ENCODE measurements around the gene ZSWIM6. TPM values are rescaled to one million over a fixed set of nuclear protein-coding genes. Genes with fewer than 3 reads are reported as not detected.
A peak's percentile ranks its signal among the peaks of the same experiment; 100 is the strongest.

The ZSWIM6 gene
- polyA plus RNA-seq, 2 of the 4 experiments (the other 2 are of a cell fraction): 8.9 to 18.0 TPM

DNA sequence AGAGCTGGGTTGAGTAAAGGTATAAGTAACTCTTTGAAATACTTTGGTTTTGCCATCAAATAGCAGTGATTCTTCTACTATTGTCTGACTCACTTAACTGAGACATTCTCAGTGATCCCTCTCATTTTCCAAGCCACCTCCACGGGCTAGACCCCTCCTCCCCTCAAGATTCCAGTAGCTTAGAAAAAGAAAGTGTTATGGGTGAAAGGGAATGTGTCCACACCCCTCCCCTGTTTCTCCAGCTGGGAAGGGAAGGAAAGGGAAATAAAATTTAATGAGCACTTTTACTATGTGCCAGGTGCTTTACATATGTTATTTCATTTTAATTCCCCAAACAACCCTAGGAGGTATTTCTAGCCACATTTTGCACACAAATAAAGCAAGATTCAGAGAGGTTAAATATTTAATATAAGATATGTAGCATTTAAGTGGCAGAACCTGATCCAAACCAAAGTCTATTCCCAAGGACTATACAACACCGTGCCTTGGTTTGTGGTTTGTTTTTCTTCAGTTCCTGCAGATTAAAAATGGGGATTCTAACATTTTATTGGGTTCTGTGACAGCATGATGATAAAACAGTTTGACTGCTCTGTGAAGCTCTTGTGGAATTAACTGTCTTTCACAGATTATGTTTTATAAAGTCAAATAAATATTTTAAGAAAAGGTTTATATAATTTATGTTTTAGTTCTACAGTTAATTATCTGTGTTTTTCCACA, 135.9 kb downstream of the ZSWIM6 start:
- Histone ChIP-seq H3K4me2 (peak overlapping the region; percentile 73), H3K9me3 (peaks cover 6% of the 10 kb centered on the region; the same call in 2 of the 3 replicates), H3K4me3 (no peak overlapping the region), H3K27ac (peak overlapping the region; percentile 28 to 76; a peak in 4 of 6 replicates), H3K4me1 (peaks cover 59% of the 10 kb centered on the region)
- DNase-seq (ENCODE audit: low read depth in 1 of 2, low spot score in 1 of 2) (no peak), FAIRE-seq (peak; percentile 7), ATAC-seq (peak; percentile 62 to 69; a peak in 5 of 6 replicates)
- no peak for TF ChIP-seq TFCP2L1 (CRISPR knock-in tag; IDR thresholded peaks at IDR 0.05)
- no peak for TF ChIP-seq CBX2 (IDR thresholded peaks at IDR 0.05; ENCODE audit: borderline replicate concordance, low read depth)
- no peak for TF ChIP-seq CTCF (IDR thresholded peaks at IDR 0.05)
- TF ChIP-seq EP300 (IDR thresholded peaks at IDR 0.05): no peak
- no peak for TF ChIP-seq BHLHE40 (IDR thresholded peaks at IDR 0.05; ENCODE audit: low read depth, low read length)
- no peak for TF ChIP-seq EHF (CRISPR knock-in tag; IDR thresholded peaks at IDR 0.05)
- no peak for TF ChIP-seq ZNF302 (CRISPR knock-in tag; IDR thresholded peaks at IDR 0.05)
- TF ChIP-seq NFE2L2 (conservative IDR thresholded peaks at IDR 0.05; ENCODE audit: low read length): no peak
- no peak for TF ChIP-seq RARB (CRISPR knock-in tag; IDR thresholded peaks at IDR 0.05)
- TF ChIP-seq ZC3H11A (IDR thresholded peaks at IDR 0.05): no peak
- no peak for TF ChIP-seq RNF2 (IDR thresholded peaks at IDR 0.05; ENCODE audit: borderline replicate concordance, low read depth)
- TF ChIP-seq HOXB13 (CRISPR knock-in tag; IDR thresholded peaks at IDR 0.05; ENCODE audit: low read depth): no peak
- TF ChIP-seq GATA3 (IDR thresholded peaks at IDR 0.05; ENCODE audit: borderline replicate concordance): no peak
- TF ChIP-seq, protein P1, sequence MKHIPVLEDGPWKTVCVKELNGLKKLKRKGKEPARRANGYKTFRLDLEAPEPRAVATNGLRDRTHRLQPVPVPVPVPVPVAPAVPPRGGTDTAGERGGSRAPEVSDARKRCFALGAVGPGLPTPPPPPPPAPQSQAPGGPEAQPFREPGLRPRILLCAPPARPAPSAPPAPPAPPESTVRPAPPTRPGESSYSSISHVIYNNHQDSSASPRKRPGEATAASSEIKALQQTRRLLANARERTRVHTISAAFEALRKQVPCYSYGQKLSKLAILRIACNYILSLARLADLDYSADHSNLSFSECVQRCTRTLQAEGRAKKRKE (CRISPR knock-in tag; IDR thresholded peaks at IDR 0.05; ENCODE audit: low read depth): no peak
- ChIA-PET POLR2A (no interaction called here), CTCF (interaction anchor here (1.0 to 2.1 kb wide), 4 partner anchors 9 to 190 kb away, joined by 3 to 6 read pairs (median 4); no protein-coding TSS in a partner anchor)
- WGBS (ENCODE audit: missing lambda C conversion rate): 33% methylated on average over 2 of the region's 2 CpGs

- Histone ChIP-seq H3K4me1 (peaks cover 55% of the 10 kb centered on the region), H3K4me2 (peak overlapping the region; percentile 73), H3K27ac (peak overlapping the region in 1 of 2 experiments; percentile 76; a peak in 3 of 6 replicates), H3K4me3 (no peak overlapping the region), H3K9me3 (peaks cover 6% of the 10 kb centered on the region; the same call in 2 of the 3 replicates)
- POLR2A ChIA-PET: no interaction called here
- DNase-seq (ENCODE audit: low read depth in 1 of 2, low spot score in 1 of 2) (peak in 1 of 2 experiments; percentile 25), ATAC-seq (0 out of 6 replicates have a peak, but pooled peaks of 1 of the 2 experiments have one; percentile 16), FAIRE-seq (no peak)
- TF ChIP-seq, protein P2, sequence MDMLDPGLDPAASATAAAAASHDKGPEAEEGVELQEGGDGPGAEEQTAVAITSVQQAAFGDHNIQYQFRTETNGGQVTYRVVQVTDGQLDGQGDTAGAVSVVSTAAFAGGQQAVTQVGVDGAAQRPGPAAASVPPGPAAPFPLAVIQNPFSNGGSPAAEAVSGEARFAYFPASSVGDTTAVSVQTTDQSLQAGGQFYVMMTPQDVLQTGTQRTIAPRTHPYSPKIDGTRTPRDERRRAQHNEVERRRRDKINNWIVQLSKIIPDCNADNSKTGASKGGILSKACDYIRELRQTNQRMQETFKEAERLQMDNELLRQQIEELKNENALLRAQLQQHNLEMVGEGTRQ (IDR thresholded peaks at IDR 0.05): no peak
- TF ChIP-seq CTCF (IDR thresholded peaks at IDR 0.05): peak; percentile 16; the same call in 2 of the 3 replicates
- WGBS (ENCODE audit: missing lambda C conversion rate): 84% methylated on average over 2 of the region's 2 CpGs
- CTCF ChIA-PET: interaction anchor here (0.7 to 2.1 kb wide), 4 partner anchors 8 to 130 kb away, joined by 3 to 6 read pairs (median 3); no protein-coding TSS in a partner anchor
Observed at GRCh38 chr5:61468483-61468865, 136.4 kb downstream of the ZSWIM6 start.

DNA sequence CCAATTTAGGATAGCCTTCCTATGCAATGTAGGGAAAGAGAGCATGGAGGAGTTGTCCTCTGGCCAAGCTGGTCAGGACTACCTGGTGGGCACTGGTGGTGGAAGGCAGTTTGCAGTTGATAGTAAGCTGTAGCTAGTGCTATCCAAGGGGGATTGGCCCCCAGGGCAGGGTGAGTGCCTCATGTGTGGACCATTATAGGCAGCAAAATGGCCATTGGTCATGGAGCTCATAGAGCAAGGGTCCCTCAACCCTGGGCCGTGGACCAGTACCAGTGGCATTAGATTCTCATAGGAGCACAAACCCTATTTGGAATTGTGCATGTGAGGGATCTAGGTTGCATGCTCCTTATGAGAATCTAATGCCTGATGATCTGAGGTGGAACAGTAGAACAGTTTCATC, 139.3 kb downstream of the ZSWIM6 start:
- ATAC-seq (no peak), DNase-seq (ENCODE audit: low read depth in 1 of 2, low spot score in 1 of 2) (no peak), FAIRE-seq (no peak)
- Histone ChIP-seq H3K27ac (no peak overlapping the region), H3K4me1 (peaks cover 27% of the 10 kb centered on the region), H3K4me2 (no peak overlapping the region), H3K4me3 (no peak overlapping the region), H3K9me3 (peaks cover 6% of the 10 kb centered on the region; the same call in 2 of the 3 replicates)
- no peak for TF ChIP-seq CBX2 (IDR thresholded peaks at IDR 0.05; ENCODE audit: borderline replicate concordance, low read depth)
- no peak for TF ChIP-seq ESRRA (IDR thresholded peaks at IDR 0.05; ENCODE audit: borderline replicate concordance, low read length)
- WGBS (ENCODE audit: missing lambda C conversion rate): 100% methylated on average over 1 of the region's 1 CpG
- CTCF ChIA-PET: interaction anchor here (0.6 to 1.0 kb wide), 2 partner anchors 33 to 187 kb away, joined by 3 read pairs; no protein-coding TSS in a partner anchor
- POLR2A ChIA-PET: no interaction called here
